Activated B cell treated with CpG ODN at 0.5 μM for 24 hours (primary cell): ENCODE results near the gene AOC2. TPM values are rescaled to one million over a fixed set of nuclear protein-coding genes. Genes with fewer than 3 reads are reported as not detected.

Experiments used
- ATAC-seq: fragments of 200-7000 bp; cut with Tn5 transposase; one replicate; pipeline ENCODE4 v1.10.0; 2021; ENCODE audit warnings: low read depth, mild to moderate bottlenecking, moderate library complexity
- CTCF ChIA-PET: fragments of 350-600 bp; sonication (Branson Sonifier 250); formaldehyde crosslinking; loops from one replicate; lab custom pipeline; 2021; ENCODE audit warnings: antibody characterized with exemption; lab: Charles Lee
- POLR2A ChIA-PET: fragments of 350-600 bp; sonication (Branson Sonifier 250); formaldehyde crosslinking; loops from one replicate; lab custom pipeline; 2021; ENCODE audit warnings: antibody characterized with exemption; lab: Charles Lee
- DNase-seq: peaks from one replicate; pipeline ENCODE4 v3.0.0; 2022
- H3K27ac Mint-ChIP-seq: one replicate; pipeline ENCODE4 v1.8.0; 2020; ENCODE audit warnings: mixed read lengths
- H3K27me3 Mint-ChIP-seq: one replicate; pipeline ENCODE4 v1.8.0; 2021; ENCODE audit warnings: mixed read lengths
- H3K36me3 Mint-ChIP-seq: one replicate; pipeline ENCODE4 v1.8.0; 2021; ENCODE audit warnings: low read depth, mixed read lengths
- H3K4me1 Mint-ChIP-seq: one replicate; pipeline ENCODE4 v1.8.0; 2021; ENCODE audit warnings: mixed read lengths
- H3K4me3 Mint-ChIP-seq: one replicate; pipeline ENCODE4 v1.8.0; 2020; ENCODE audit warnings: mild to moderate bottlenecking, mixed read lengths
- H3K9me3 Mint-ChIP-seq: one replicate; pipeline ENCODE4 v1.8.0; 2020; ENCODE audit warnings: mixed read lengths
- CTCF ChIP-seq: fragments of 200-600 bp; IDR thresholded peaks from one replicate; pipeline ENCODE4 v1.8.0; 2022; ENCODE audit warnings: antibody characterized with exemption, mild to moderate bottlenecking
- intact Hi-C: fragments of 100-400 bp; cut with micrococcal nuclease; formaldehyde crosslinking; loops from one replicate; pipeline ENCODE4 v1.15.1; 2024
- total RNA-seq: library from RNA; stranded (reverse); gene quantifications from 2 replicates; pipeline ENCODE4 v1.2.3, GENCODE V29; 2022

The AOC2 gene
- total RNA-seq, 1 donor from 2014 or later: 3.9 TPM

- ATAC-seq (no peak), DNase-seq (no peak)
- H3K9me3 Mint-ChIP-seq: no peaks in the 10 kb centered on the region
- H3K4me3 Mint-ChIP-seq: peak overlapping the region; percentile 97
- no peak overlapping the region for H3K27ac Mint-ChIP-seq
- H3K36me3 Mint-ChIP-seq: peaks cover 11% of the 10 kb centered on the region
- CTCF ChIA-PET: interaction anchor here (1.6 kb wide), 1 partner anchor 219 kb away, joined by 5 read pairs; no protein-coding TSS in a partner anchor
- H3K4me1 Mint-ChIP-seq: peaks cover 28% of the 10 kb centered on the region
- POLR2A ChIA-PET: interaction anchor here (0.6 to 1.8 kb wide), 3 partner anchors 20 to 127 kb away, joined by 3 to 11 read pairs (median 9); partner anchors contain the start of gene VPS25
- no peaks in the 10 kb centered on the region for H3K27me3 Mint-ChIP-seq
- intact Hi-C loops: loop anchor here (1.0 kb wide), 3 partner anchors 24 to 52 kb away; partner anchors contain the start of genes BECN1, EZH1 and VPS25
- TF ChIP-seq CTCF: no peak
Measured at GRCh38 chr17:42797067-42798007, 47.0 kb upstream of the AOC2 start.

- TF ChIP-seq CTCF: no peak
- H3K27me3 Mint-ChIP-seq: no peaks in the 10 kb centered on the region
- H3K9me3 Mint-ChIP-seq: no peaks in the 10 kb centered on the region
- H3K36me3 Mint-ChIP-seq: peaks cover 11% of the 10 kb centered on the region
- H3K4me1 Mint-ChIP-seq: peaks cover 28% of the 10 kb centered on the region
- DNase-seq: no peak
- no peak for ATAC-seq
- intact Hi-C loops: loop anchor here (1.0 kb wide), 3 partner anchors 25 to 53 kb away; partner anchors contain the start of genes BECN1, EZH1 and VPS25
- peak overlapping the region; percentile 97 for H3K4me3 Mint-ChIP-seq
- POLR2A ChIA-PET: interaction anchor here (0.6 to 1.8 kb wide), 10 partner anchors 19 to 517 kb away, joined by 3 to 9 read pairs (median 4); partner anchors contain the start of genes BECN1, PSMC3IP, RAMP2 and RPL27
- CTCF ChIA-PET: interaction anchor here (1.6 kb wide), 1 partner anchor 220 kb away, joined by 5 read pairs; no protein-coding TSS in a partner anchor
- H3K27ac Mint-ChIP-seq: peak overlapping the region; percentile 81
Measured at GRCh38 chr17:42798011-42798382, 46.4 kb upstream of the AOC2 start.

GRCh38 chr17:42798383-42799380 is 45.7 kb upstream of the AOC2 start, which contains the start of the genes CNTD1 and COA3:
Gene CNTD1, plus strand, starts transcription at chr17:42798861. Its CDS starts 207 bp downstream, at chr17:42799068.
Gene COA3, minus strand, starts transcription at chr17:42798704. Its CDS starts 23 bp downstream, at chr17:42798681.
- ChIA-PET POLR2A (interaction anchor here (0.6 to 1.8 kb wide), 15 partner anchors 12 to 517 kb away, joined by 3 to 10 read pairs (median 4); partner anchors contain the start of genes BECN1, PSMC3IP, RAMP2 and RPL27), CTCF (interaction anchor here (1.6 kb wide), 1 partner anchor 220 kb away, joined by 5 read pairs; no protein-coding TSS in a partner anchor)
- no peaks in the 10 kb centered on the region for H3K9me3 Mint-ChIP-seq
- no peaks in the 10 kb centered on the region for H3K27me3 Mint-ChIP-seq
- DNase-seq (peak; percentile 69), ATAC-seq (peak; percentile 100)
- H3K36me3 Mint-ChIP-seq: peaks cover 11% of the 10 kb centered on the region
- intact Hi-C loops: loop anchor here (1.0 kb wide), 3 partner anchors 25 to 53 kb away; partner anchors contain the start of genes BECN1, EZH1 and VPS25
- H3K4me1 Mint-ChIP-seq: peaks cover 28% of the 10 kb centered on the region
- H3K27ac Mint-ChIP-seq: peak within 1 kb of the TSS; percentile 81
- H3K4me3 Mint-ChIP-seq: peak within 1 kb of the TSS; percentile 97
- TF ChIP-seq CTCF: no peak

- TF ChIP-seq CTCF: no peak
- DNase-seq: no peak
- peaks cover 3% of the 10 kb centered on the region for H3K36me3 Mint-ChIP-seq
- CTCF ChIA-PET: interaction anchor here (3.1 kb wide), 1 partner anchor 14 kb away, joined by 10 read pairs; no protein-coding TSS in a partner anchor
- intact Hi-C loops: no loop called here
- H3K4me1 Mint-ChIP-seq: peaks cover 6% of the 10 kb centered on the region
- ATAC-seq: no peak
- H3K9me3 Mint-ChIP-seq: no peaks in the 10 kb centered on the region
- POLR2A ChIA-PET: interaction anchor here (0.6 kb wide), 1 partner anchor 1544 kb away, joined by 4 read pairs; no protein-coding TSS in a partner anchor
- no peak overlapping the region for H3K4me3 Mint-ChIP-seq
- no peaks in the 10 kb centered on the region for H3K27me3 Mint-ChIP-seq
- no peak overlapping the region for H3K27ac Mint-ChIP-seq
Measured at GRCh38 chr17:42803074-42803883, 41.1 kb upstream of the AOC2 start.
